HG03064 (cell line): ENCODE data around the gene HIPK2.

ENCODE experiments used
- ATAC-seq: cut with Tn5 transposase; IDR thresholded peaks from one replicate; pipeline ENCODE4 v1.9.1; 2021; ENCODE audit warnings: low read depth; ENCODE audit not compliant: unreplicated experiment

Gene HIPK2

GRCh38 chr7:139783647-139784385 is 6.0 kb upstream of the HIPK2 start:
- ATAC-seq, result no peak

GRCh38 chr7:139782932-139783331 is 5.1 kb upstream of the HIPK2 start:
- no peak for ATAC-seq

GRCh38 chr7:139777133-139777891 is 486 bp downstream of the HIPK2 start:
- no peak for ATAC-seq

- no peak for ATAC-seq
Observed at GRCh38 chr7:139776486-139777132, 1.2 kb downstream of the HIPK2 start.

GRCh38 chr7:139775829-139776266 is 1.9 kb downstream of the HIPK2 start:
- no peak for ATAC-seq

- ATAC-seq, result no peak
Observed at GRCh38 chr7:139774376-139774775, 3.4 kb downstream of the HIPK2 start.

GRCh38 chr7:139773371-139773770 is 4.4 kb downstream of the HIPK2 start:
- ATAC-seq, result no peak

GRCh38 chr7:139772873-139773272 is 4.9 kb downstream of the HIPK2 start:
- no peak for ATAC-seq

- ATAC-seq, result no peak
Observed at GRCh38 chr7:139772115-139772514, 5.7 kb downstream of the HIPK2 start.

GRCh38 chr7:139771001-139771956 is 6.5 kb downstream of the HIPK2 start:
- ATAC-seq, result no peak

- no peak for ATAC-seq
Observed at GRCh38 chr7:139769761-139770160, 8.0 kb downstream of the HIPK2 start.

- no peak for ATAC-seq
Observed at GRCh38 chr7:139769066-139769465, 8.7 kb downstream of the HIPK2 start.

- ATAC-seq, result no peak
Observed at GRCh38 chr7:139768249-139768824, 9.5 kb downstream of the HIPK2 start.

GRCh38 chr7:139767561-139767982 is 10.2 kb downstream of the HIPK2 start:
- peak; percentile 88 for ATAC-seq

- no peak for ATAC-seq
Observed at GRCh38 chr7:139765143-139765542, 12.7 kb downstream of the HIPK2 start.

- no peak for ATAC-seq
Observed at GRCh38 chr7:139763330-139763729, 14.5 kb downstream of the HIPK2 start.

- no peak for ATAC-seq
Observed at GRCh38 chr7:139762886-139763285, 14.9 kb downstream of the HIPK2 start.

GRCh38 chr7:139758388-139758787 is 19.4 kb downstream of the HIPK2 start:
- no peak for ATAC-seq

- ATAC-seq, result no peak
Observed at GRCh38 chr7:139757968-139758367, 19.8 kb downstream of the HIPK2 start.

- ATAC-seq, result no peak
Observed at GRCh38 chr7:139753693-139754111, 24.1 kb downstream of the HIPK2 start.
